C4-2B (cell line): ENCODE data around the gene TGFB1.
"Not testable (repeated sequence)": the region's sequence is repeated elsewhere in the genome, so short reads cannot be mapped to it uniquely, and the experiment has no call there.

Experiments used
- H3K27ac ChIP-seq: fragments of 450-650 bp; 2 replicates; pipeline ENCODE4 v1.5.1; 2017
- ZFX ChIP-seq: fragments of 450-650 bp; IDR thresholded peaks from 2 replicates; pipeline ENCODE4 v1.6.1; 2017
- TF ChIP-seq, protein P1 (sequence below): fragments of 450-650 bp; conservative IDR thresholded peaks from 2 replicates; pipeline ENCODE4 v1.5.1; 2017; ENCODE audit warnings: mild to moderate bottlenecking

TGFB1 gene

DNA sequence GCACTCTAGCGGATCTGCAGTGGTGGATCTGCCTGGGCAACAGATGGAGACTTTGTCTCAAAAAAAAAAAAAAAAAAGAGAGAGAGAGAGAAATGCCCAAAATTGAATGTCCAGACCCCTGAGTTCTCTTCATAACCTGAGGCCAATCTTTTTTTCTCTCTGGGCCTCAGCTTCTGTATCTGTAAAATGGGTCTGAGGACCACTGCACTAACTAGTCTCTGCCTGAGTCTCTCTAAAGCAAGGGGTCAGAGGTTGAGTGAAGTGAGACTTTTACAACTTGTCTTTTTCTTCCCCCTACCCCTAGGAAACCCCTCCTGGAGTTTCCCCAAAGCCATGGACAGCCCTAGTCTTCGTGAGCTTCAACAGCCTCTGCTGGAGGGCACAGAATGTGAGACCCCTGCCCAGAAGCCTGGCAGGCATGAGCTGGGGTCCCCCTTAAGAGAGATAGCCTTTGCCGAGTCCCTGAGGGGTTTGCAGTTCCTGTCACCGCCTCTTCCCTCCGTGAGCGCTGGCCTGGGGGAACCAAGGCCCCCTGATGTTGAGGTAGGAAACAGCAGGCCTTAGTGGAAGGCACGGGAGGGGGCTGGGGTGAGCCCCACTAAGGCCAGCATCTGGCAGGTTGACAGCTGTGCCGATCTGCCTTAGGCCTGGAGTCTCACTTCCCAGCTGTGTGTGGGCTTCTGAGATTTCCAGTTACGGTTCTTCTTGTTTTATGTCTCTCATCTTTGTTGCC lies 24.4 kb upstream of the TGFB1 start:
- TF ChIP-seq, protein P1, sequence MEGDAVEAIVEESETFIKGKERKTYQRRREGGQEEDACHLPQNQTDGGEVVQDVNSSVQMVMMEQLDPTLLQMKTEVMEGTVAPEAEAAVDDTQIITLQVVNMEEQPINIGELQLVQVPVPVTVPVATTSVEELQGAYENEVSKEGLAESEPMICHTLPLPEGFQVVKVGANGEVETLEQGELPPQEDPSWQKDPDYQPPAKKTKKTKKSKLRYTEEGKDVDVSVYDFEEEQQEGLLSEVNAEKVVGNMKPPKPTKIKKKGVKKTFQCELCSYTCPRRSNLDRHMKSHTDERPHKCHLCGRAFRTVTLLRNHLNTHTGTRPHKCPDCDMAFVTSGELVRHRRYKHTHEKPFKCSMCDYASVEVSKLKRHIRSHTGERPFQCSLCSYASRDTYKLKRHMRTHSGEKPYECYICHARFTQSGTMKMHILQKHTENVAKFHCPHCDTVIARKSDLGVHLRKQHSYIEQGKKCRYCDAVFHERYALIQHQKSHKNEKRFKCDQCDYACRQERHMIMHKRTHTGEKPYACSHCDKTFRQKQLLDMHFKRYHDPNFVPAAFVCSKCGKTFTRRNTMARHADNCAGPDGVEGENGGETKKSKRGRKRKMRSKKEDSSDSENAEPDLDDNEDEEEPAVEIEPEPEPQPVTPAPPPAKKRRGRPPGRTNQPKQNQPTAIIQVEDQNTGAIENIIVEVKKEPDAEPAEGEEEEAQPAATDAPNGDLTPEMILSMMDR, result no peak
- no peak for TF ChIP-seq ZFX
- no peak overlapping the region for H3K27ac ChIP-seq

DNA sequence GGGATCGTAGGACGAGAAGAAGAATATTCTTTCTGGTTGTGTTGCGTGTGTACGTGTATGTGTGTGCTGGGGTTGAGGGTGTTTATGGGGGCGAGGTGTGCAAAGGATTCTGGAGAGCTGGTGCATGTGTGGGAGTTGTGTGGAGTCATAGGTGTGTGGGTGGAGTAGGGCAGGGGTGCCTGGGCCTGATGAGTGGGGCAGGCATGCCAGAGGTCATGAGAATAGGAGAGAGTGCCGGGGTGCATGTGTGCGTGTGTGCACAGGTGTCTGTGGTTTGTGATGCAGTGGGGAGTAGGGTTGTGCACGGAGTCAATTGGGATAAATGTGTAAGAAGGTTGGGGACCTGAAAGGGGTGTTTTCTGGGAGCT lies 23.3 kb upstream of the TGFB1 start:
- TF ChIP-seq, protein P1, result no peak
- TF ChIP-seq ZFX, result no peak
- no peak overlapping the region for H3K27ac ChIP-seq

DNA sequence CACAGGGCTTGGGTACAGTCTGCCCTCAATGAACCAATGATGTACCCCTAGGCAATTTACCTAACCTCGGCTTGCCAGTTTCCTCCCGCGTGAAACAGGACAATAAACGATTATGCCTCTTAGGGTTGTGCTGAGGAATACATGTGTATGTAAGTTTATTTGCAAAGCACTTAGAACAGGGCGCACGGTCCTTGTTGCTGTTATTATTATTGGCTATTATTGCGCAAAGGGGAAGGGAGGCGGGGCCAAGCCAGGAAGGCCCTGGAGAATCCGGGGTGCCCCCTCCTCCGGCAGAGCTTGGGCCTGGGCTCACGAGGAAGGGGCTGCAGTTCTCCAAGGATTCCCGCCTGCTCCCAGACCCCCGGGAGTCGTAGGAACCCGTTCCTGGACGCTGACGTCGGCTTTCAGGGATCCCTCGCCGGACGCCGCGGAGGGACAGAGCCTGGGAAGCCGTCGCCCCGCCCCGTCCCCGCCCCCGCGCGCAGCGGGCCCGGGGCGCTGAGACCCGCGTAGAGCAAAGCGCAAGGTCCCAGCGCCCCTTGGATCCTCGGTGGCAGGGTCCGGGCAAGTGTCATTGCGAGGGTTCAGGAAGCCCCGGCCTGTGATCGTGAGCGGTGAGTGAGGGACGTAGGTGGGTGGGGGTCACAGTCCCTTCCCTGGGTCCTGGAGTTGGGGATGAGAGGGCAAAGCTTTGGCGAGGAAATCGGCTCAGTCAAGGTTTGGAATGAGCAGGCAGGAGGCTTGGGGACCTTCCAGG lies 22.7 kb upstream of the TGFB1 start, which contains the start of gene TMEM91:
Gene TMEM91, plus strand, starts transcription at position 293 of the 757 bp plus-strand sequence. CDS start 1,777 bp downstream, outside the sequence.
- H3K27ac ChIP-seq, result no peak within 1 kb of the TSS

DNA sequence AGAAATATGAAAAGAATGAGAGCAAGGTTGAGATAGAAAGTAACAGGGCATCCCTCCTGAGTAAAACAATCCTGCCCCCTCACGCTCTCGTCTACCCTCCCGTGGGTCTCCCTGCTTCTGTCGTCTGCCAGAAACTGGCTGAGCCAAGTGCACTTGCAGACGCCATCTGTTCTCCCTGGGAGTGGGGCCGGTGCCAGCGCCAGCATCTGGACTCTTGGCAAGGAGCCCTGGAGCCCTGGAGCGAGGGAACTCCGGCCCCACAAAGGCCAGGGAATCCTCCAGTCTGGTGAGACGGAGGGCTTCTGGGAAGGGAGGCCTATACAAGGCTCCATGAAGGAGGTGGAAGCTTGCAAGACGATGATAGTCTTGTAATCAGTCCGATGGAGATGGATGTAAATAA lies 20.3 kb upstream of the TGFB1 start:
- TF ChIP-seq, protein P1, result no peak
- no peak overlapping the region for H3K27ac ChIP-seq

More for the DNA sequence above, 22.7 kb upstream of the TGFB1 start, which contains the start of gene TMEM91:
- no peak for TF ChIP-seq ZFX
- TF ChIP-seq, protein P1, result no peak

DNA sequence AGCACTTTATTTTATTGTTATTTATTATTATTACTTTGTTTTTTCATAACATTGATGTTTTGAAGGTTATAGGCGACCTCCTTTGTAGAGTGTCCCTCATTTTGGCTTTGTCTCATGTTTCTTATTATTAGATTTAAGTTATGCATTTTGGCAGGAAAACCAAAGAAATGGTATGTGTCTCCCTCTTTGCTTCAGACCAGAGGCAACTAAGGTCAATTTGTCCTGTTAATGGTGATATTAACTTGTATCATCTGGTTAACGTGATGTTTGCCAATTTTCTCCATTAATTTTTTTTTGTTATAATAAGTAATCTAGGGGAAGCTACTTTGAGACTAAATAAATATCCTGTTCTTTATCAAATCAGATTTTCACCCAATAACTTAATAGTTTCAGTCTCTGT lies 18.8 kb upstream of the TGFB1 start:
- no peak for TF ChIP-seq ZFX
- TF ChIP-seq, protein P1, result no peak
- H3K27ac ChIP-seq, result no peak overlapping the region

DNA sequence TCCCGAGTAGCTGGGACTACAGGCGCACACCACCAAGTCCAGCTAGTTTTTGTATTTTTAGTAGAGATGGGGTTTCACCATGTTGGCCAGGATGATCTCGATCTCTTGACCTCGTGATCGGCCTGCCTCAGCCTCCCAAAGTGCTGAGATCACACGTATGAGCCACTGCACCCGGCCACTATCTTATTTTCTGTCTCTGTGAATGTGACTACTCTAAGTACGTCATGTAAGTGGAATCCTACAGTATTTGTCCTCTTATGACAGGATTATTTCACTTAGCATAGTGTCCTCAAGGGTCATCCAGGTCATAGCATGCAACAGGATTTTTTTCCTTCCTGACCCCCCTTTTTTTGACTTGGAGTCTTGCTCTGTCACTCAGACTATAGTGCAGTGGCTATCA lies 17.8 kb upstream of the TGFB1 start:
- TF ChIP-seq ZFX, result no peak
- TF ChIP-seq, protein P1, result no peak
- H3K27ac ChIP-seq, result no peak overlapping the region

DNA sequence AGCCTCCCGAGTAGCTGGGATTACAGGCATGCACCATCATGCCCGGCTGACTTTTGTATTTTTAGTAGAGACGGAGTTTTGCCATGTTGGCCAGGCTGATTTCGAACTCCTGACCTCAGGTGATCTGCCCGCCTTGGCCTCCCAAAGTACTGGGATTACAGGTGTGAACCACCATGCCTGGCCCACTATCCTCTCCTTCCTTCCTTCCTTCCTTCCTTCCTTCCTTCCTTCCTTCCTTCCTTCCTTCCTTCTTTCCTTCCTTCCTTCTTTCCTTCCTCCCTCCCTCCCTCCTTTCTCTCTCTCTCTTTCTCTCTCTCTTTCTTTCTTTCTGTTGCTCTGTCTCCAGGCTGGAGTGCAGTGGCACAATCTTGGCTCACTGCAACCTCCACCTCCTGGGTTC lies 17.4 kb upstream of the TGFB1 start:
- not testable (repeated sequence) for H3K27ac ChIP-seq
